GM18873 (cell line): ENCODE measurements around the gene COPG1.

ENCODE experiments used
- ATAC-seq: cut with Tn5 transposase; IDR thresholded peaks from one replicate; pipeline ENCODE4 v1.9.1; 2021; ENCODE audit warnings: mild to moderate bottlenecking, moderate library complexity, moderate number of reproducible peaks; ENCODE audit not compliant: unreplicated experiment, low FRiP score

COPG1 gene

DNA sequence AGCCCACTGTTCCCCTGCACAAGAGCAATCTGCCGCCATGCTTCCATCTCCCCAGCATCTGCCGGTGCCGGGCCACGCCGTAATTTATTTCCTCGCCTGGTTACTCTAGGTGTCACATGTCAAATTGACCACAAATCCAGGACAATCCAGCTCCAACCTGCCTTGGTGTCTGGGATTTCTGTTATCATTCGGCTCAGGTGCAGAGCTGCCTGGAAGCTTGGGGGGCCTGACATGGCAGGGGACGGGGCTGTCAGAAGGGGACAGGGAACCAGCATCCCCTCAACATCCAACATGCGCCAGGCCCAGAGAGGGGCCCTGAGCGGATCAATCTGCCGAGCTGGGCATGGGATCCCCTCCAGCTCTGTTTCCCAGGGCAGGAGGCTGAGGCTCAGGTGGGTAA lies 77.2 kb downstream of the COPG1 start:
- ATAC-seq = no peak
